BJ (cell line): ENCODE measurements around the gene RTEL1. TPM values are rescaled to one million over a fixed set of nuclear protein-coding genes. Genes with fewer than 3 reads are reported as not detected.

Source experiments
- CTCF ChIA-PET: fragments of 350-600 bp; formaldehyde crosslinking; extraction: SDS; loops from one replicate; lab custom pipeline; 2021; ENCODE audit warnings: antibody characterized with exemption, inconsistent platforms; lab: Yijun Ruan, JAX
- POLR2A ChIA-PET: fragments of 300-600 bp; sonication (Branson Sonifier 250); formaldehyde crosslinking; extraction: SDS; loops from one replicate; lab custom pipeline; 2021; ENCODE audit warnings: antibody characterized with exemption; lab: Charles Lee
- DNase-seq: peaks from one replicate; pipeline ENCODE4 v3.0.0-alpha.2; 2011; ENCODE audit warnings: low read depth
- H3K27me3 ChIP-seq: 2 replicates; pipeline ENCODE4 v1.6.0; 2011; ENCODE audit warnings: low read length; ENCODE audit not compliant: control insufficient read depth, insufficient read depth
- H3K36me3 ChIP-seq: 2 replicates; pipeline ENCODE4 v1.5.1; 2011; ENCODE audit warnings: low read length; ENCODE audit not compliant: control insufficient read depth, insufficient read depth
- H3K4me3 ChIP-seq: 2 replicates; pipeline ENCODE4 v1.5.1; 2011; ENCODE audit warnings: low read depth, mild to moderate bottlenecking, control low read depth, low read length
- polyA plus RNA-seq: library from polyadenylated mRNA; depleted of rRNA; stranded (reverse); fragments of >200 nt; gene quantifications from 2 replicates; pipeline ENCODE4 v1.2.3, GENCODE V29; 2011
- TF ChIP-seq, protein P1 (sequence below): IDR thresholded peaks from 2 replicates; pipeline ENCODE4 v1.5.1; 2011; ENCODE audit warnings: low read depth, mild to moderate bottlenecking, control low read depth, inconsistent platforms, low read length, moderate library complexity; ENCODE audit not compliant: insufficient read depth

RTEL1 gene
- polyA plus RNA-seq, 1 experiment: 18.3 TPM

DNA sequence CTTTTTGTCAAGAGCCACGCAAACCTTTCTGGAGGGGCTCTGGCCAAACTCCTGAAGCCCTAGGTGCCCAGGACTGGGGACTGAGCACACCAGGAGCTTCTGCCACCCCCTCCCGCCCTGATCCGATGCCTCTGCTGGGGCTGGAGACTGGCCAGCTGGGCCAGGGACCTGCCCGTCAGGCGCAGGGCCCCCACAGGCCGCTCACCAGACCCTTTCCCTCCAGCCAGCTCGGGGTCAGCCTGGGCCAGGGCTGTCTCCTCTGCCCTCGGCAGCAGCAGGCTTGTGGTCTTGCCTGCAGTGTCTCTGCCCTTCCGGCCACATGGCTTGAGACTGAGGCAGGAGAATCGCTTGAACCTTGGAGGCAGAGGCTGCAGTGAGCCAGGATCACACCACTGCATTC lies 14.6 kb downstream of the RTEL1 start:
- CTCF ChIA-PET: interaction anchor here (0.7 kb wide), 1 partner anchor 23 kb away, joined by 4 read pairs; no protein-coding TSS in a partner anchor
- H3K36me3 ChIP-seq: peaks cover 18% of the 10 kb centered on the region
- POLR2A ChIA-PET: no interaction called here
- no peak for DNase-seq
- H3K4me3 ChIP-seq: no peak overlapping the region
- H3K27me3 ChIP-seq: no peaks in the 10 kb centered on the region
- TF ChIP-seq, protein P1, sequence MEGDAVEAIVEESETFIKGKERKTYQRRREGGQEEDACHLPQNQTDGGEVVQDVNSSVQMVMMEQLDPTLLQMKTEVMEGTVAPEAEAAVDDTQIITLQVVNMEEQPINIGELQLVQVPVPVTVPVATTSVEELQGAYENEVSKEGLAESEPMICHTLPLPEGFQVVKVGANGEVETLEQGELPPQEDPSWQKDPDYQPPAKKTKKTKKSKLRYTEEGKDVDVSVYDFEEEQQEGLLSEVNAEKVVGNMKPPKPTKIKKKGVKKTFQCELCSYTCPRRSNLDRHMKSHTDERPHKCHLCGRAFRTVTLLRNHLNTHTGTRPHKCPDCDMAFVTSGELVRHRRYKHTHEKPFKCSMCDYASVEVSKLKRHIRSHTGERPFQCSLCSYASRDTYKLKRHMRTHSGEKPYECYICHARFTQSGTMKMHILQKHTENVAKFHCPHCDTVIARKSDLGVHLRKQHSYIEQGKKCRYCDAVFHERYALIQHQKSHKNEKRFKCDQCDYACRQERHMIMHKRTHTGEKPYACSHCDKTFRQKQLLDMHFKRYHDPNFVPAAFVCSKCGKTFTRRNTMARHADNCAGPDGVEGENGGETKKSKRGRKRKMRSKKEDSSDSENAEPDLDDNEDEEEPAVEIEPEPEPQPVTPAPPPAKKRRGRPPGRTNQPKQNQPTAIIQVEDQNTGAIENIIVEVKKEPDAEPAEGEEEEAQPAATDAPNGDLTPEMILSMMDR: no peak

DNA sequence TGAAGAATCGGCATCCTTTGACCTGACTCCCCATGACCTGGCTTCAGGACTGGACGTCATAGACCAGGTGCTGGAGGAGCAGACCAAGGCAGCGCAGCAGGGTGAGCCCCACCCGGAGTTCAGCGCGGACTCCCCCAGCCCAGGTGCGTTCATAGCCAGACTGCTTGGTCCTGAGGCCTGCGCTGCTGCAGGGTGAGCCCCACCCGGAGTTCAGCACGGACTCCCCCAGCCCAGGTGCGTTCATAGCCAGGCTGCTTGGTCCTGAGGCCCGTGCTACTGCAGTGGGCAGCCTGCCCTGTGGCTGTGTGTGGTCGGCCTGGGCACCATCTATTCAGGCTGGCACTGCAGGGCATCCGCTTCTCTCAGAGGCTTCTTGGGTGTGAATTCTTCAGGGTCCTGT lies 15.8 kb downstream of the RTEL1 start:
- Histone ChIP-seq H3K27me3 (no peaks in the 10 kb centered on the region), H3K4me3 (no peak overlapping the region), H3K36me3 (peaks cover 19% of the 10 kb centered on the region)
- DNase-seq: no peak
- ChIA-PET POLR2A (no interaction called here), CTCF (no interaction called here)
- TF ChIP-seq, protein P1: no peak

DNA sequence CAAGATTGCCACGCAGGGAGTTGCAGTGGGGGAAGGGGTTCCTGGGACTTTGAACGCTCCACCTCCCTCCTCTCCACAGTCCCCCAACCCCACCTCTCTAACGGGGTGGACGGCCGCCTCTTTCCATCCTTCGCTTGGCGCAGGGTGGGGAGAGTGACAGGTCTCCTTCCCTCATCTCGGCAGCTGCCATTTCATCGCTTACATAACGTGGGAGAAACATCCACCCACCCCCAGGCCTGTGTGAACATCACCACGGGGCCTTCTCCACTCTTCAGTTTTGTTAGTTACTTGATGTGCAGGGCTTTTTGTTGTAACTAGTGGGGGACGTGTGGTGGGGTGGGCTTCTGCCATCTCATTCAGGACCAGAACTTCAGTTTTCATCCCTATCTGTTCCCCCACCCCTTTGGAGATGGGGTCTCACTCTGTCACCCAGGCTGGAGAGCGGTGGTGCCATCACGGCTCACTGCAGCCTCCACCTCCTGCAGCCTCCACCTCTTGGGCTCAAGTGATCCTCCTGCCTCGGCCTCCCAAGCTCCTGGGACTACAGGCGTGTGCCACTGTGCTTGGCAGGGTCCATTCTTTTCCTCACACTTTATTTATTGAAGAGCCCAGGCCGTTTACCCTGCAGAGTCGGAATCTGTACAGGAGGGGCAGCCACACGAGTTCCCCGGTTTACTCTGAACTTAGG lies 17.7 kb downstream of the RTEL1 start:
- DNase-seq: no peak
- H3K27me3 ChIP-seq: no peaks in the 10 kb centered on the region
- TF ChIP-seq, protein P1: no peak
- H3K4me3 ChIP-seq: no peak overlapping the region
- peaks cover 22% of the 10 kb centered on the region for H3K36me3 ChIP-seq
- ChIA-PET POLR2A (no interaction called here), CTCF (no interaction called here)

DNA sequence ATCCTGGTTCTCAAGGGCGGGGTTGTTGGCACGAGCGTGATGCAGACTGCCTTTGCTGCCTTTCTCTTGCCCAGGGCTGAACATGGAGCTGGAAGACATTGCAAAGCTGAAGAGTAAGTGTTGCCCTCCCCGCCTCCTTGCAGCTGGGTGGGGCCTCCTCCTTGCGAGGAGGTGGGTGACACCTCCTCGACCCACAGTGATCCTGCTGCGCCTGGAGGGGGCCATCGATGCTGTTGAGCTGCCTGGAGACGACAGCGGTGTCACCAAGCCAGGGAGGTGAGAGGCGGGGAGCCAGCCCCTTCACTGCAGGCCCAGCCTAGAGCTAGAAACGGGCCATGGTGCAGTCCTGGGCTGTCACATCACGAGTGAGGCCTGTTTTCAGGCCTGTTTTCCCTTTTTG lies 20.0 kb downstream of the RTEL1 start:
- DNase-seq: no peak
- ChIA-PET CTCF (no interaction called here), POLR2A (no interaction called here)
- Histone ChIP-seq H3K36me3 (peaks cover 17% of the 10 kb centered on the region), H3K4me3 (no peak overlapping the region), H3K27me3 (no peaks in the 10 kb centered on the region)
- TF ChIP-seq, protein P1: no peak

DNA sequence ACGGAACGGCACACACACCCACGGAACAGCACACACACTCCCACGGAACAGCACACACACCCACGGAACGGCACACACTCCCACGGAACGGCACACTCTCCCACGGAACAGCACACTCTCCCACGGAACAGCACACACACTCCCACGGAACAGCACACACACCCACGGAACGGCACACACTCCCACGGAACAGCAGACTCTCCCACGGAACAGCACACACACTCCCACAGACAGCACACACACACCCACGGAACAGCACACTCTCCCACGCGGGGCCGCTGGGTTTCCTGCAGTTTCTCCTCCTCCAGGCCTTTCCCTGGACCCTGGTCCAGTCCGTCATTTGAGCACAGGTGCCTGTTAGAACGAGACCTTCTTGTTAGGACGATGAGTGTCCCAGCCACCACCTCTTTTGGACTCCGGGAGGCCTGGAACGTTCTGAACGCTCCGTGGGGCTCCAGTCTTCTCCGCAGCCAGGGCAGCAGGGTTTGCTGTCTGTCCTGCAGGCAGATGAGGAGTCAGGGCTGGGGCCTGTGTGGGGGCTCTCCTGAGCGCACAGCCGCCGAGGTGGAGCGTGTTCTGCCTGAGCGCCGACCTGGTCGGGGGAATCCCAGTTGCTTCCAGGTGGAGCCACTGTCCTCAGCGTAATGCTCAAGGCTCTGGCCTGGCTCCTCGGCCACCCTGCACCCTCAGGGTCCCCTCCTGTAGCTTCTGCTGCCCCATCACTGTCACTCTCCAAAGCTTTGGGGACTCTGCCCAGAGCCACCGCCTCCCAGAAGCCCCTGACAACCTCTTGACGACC lies 20.8 kb downstream of the RTEL1 start:
- TF ChIP-seq, protein P1: no peak
- Histone ChIP-seq H3K27me3 (no peaks in the 10 kb centered on the region), H3K36me3 (peaks cover 16% of the 10 kb centered on the region), H3K4me3 (no peak overlapping the region)
- ChIA-PET POLR2A (no interaction called here), CTCF (no interaction called here)
- DNase-seq: no peak
